Keratinocyte (primary cell): ENCODE data around the gene CNN3. TPM values are rescaled to one million over a fixed set of nuclear protein-coding genes. Genes with fewer than 3 reads are reported as not detected.

Experiments used
- DNase-seq: peaks from one replicate; pipeline ENCODE4 v3.0.0-alpha.2; 2011; ENCODE audit warnings: low read depth, missing footprints, low spot score
- FAIRE-seq: peaks from 2 replicates; lab custom pipeline; 2011; peaks lifted over from hg19 to GRCh38; lab: Jason Lieb, UNC
- H2AFZ ChIP-seq: 2 replicates; pipeline ENCODE4 v1.6.0; 2012; ENCODE audit warnings: low read length, control low read depth, inconsistent platforms; ENCODE audit not compliant: control insufficient read depth
- H3K27ac ChIP-seq: 2 replicates; pipeline ENCODE4 v1.5.1; 2011; ENCODE audit warnings: low read length; ENCODE audit not compliant: control insufficient read depth, insufficient read depth
- H3K27me3 ChIP-seq: 3 replicates; pipeline ENCODE4 v1.6.0; 2011; ENCODE audit warnings: low read length; ENCODE audit not compliant: control insufficient read depth, insufficient read depth; ENCODE audit errors: extremely low read depth
- H3K36me3 ChIP-seq, 2 experiments: 2 replicates in 1 of 2; 3 replicates in 1 of 2; pipeline ENCODE4 v1.5.1; 2011; ENCODE audit warnings: low read length in 2 of 2, mild to moderate bottlenecking in 1 of 2; ENCODE audit not compliant: control insufficient read depth in 2 of 2, insufficient read depth in 2 of 2; ENCODE audit errors: extremely low read depth in 1 of 2
- H3K4me1 ChIP-seq: 3 replicates; pipeline ENCODE4 v1.5.1; 2011; ENCODE audit warnings: low read length; ENCODE audit not compliant: control insufficient read depth, insufficient read depth; ENCODE audit errors: extremely low read depth
- H3K4me2 ChIP-seq: 3 replicates; pipeline ENCODE4 v1.6.0; 2011; ENCODE audit warnings: low read depth, low read length; ENCODE audit not compliant: control insufficient read depth, insufficient read depth; ENCODE audit errors: extremely low read depth
- H3K4me3 ChIP-seq, 3 experiments: fragments of 200-600 bp in 1 of 3; sonication (generic) in 1 of 3; 2 replicates in 2 of 3; 3 replicates in 1 of 3; pipeline ENCODE4 v1.5.1; 2011 to 2016; ENCODE audit warnings: low read length in 3 of 3, mild to moderate bottlenecking in 3 of 3, control low read depth in 2 of 3, inconsistent platforms in 1 of 3, low read depth in 1 of 3, mixed read lengths in 1 of 3, mixed run types in 1 of 3, moderate library complexity in 1 of 3; ENCODE audit not compliant: control insufficient read depth in 2 of 3, insufficient read depth in 2 of 3; ENCODE audit errors: extremely low read depth in 1 of 3
- H3K79me2 ChIP-seq: 2 replicates; pipeline ENCODE4 v1.6.0; 2012; ENCODE audit warnings: low read length; ENCODE audit not compliant: control insufficient read depth, insufficient read depth
- H3K9ac ChIP-seq: 3 replicates; pipeline ENCODE4 v1.6.0; 2011; ENCODE audit warnings: low read length; ENCODE audit not compliant: control insufficient read depth, insufficient read depth; ENCODE audit errors: extremely low read depth
- H3K9me1 ChIP-seq: 3 replicates; pipeline ENCODE4 v1.6.0; 2011; ENCODE audit warnings: low read length; ENCODE audit not compliant: control insufficient read depth, insufficient read depth; ENCODE audit errors: extremely low read depth
- H3K9me3 ChIP-seq: 2 replicates; pipeline ENCODE4 v1.5.1; 2012; ENCODE audit warnings: low read depth, low read length; ENCODE audit not compliant: control insufficient read depth
- H4K20me1 ChIP-seq: 3 replicates; pipeline ENCODE4 v1.6.0; 2011; ENCODE audit warnings: low read length; ENCODE audit not compliant: control insufficient read depth, insufficient read depth; ENCODE audit errors: extremely low read depth
- CTCF ChIP-seq, 3 experiments: IDR thresholded peaks in 1 of 3; conservative IDR thresholded peaks in 1 of 3; optimal IDR thresholded peaks in 1 of 3; 2 replicates in 2 of 3; 3 replicates in 1 of 3; pipeline versions ENCODE3 to v1.5.1; 2011; ENCODE audit warnings: low read length in 3 of 3, mild to moderate bottlenecking in 3 of 3, moderate library complexity in 2 of 3, control low read depth in 1 of 3, inconsistent platforms in 1 of 3; ENCODE audit not compliant: insufficient read depth in 2 of 3; ENCODE audit errors: extremely low read depth in 1 of 3
- EZH2 ChIP-seq: IDR thresholded peaks from one replicate; pipeline ENCODE4 v1.6.1; 2012; ENCODE audit warnings: inconsistent platforms, mild to moderate bottlenecking, low read length, moderate library complexity
- dilution Hi-C: fragments of 300-500 bp; cut with MboI; formaldehyde crosslinking; loops from one replicate; pipeline ENCODE4 v1.7.0; 2020; ENCODE audit warnings: low sequenced_read_pairs; ENCODE audit not compliant: extremely low pct_ligation_motif_present
- polyA plus RNA-seq, 5 experiments: library from polyadenylated mRNA; depleted of rRNA in 3 of 5; stranded (reverse) in 3 of 5; stranded (forward) in 1 of 5; unstranded in 1 of 5; fragments of >200 nt; gene quantifications; 1 replicate in 1 of 5; 2 replicates in 3 of 5; 3 replicates in 1 of 5; pipeline versions ENCODE4 v1.2.1 to v1.2.3, GENCODE V29; 2011 to 2012; ENCODE audit warnings: missing spikeins in 2 of 5, low read depth in 1 of 5, low replicate concordance in 1 of 5

CNN3 gene
- polyA plus RNA-seq, 1 donor (not counting 4 experiments of a cell fraction or from before 2014, with no cell fraction given) = 119 TPM

GRCh38 chr1:94892604-94893254, 34.2 kb downstream of the CNN3 start:
- Histone ChIP-seq H3K9me1 (no peaks in the 10 kb centered on the region), H3K27me3 (no peaks in the 10 kb centered on the region), H3K27ac (no peak overlapping the region), H3K79me2 (no peaks in the 10 kb centered on the region), H3K4me3 (no peak overlapping the region), H3K4me2 (no peak overlapping the region), H3K4me1 (no peaks in the 10 kb centered on the region), H4K20me1 (no peaks in the 10 kb centered on the region), H3K36me3 (peaks cover 4 to 14% of the 10 kb centered on the region in 2 experiments), H3K9ac (no peak overlapping the region), H3K9me3 (no peaks in the 10 kb centered on the region), H2AFZ (no peak overlapping the region)
- FAIRE-seq = no peak
- TF ChIP-seq EZH2 = no peak
- TF ChIP-seq CTCF (optimal IDR thresholded peaks at IDR 0.05 in 1 of 3, IDR thresholded peaks at IDR 0.05 in 1 of 3, conservative IDR thresholded peaks at IDR 0.05 in 1 of 3; ENCODE audit: extremely low read depth in 1 of 3, insufficient read depth in 2 of 3, low read length in 3 of 3) = no peak
- DNase-seq = no peak
- dilution Hi-C loops = no loop called here

GRCh38 chr1:94888201-94888600, 38.7 kb downstream of the CNN3 start:
- dilution Hi-C loops = no loop called here
- H3K36me3 ChIP-seq = peaks cover 0 to 1% of the 10 kb centered on the region in 2 experiments

More at GRCh38 chr1:94888201-94888600, 38.7 kb downstream of the CNN3 start:
- Histone ChIP-seq H3K4me3 (no peak overlapping the region), H2AFZ (no peak overlapping the region), H3K9me3 (no peaks in the 10 kb centered on the region), H3K9me1 (no peaks in the 10 kb centered on the region), H3K9ac (no peak overlapping the region), H4K20me1 (no peaks in the 10 kb centered on the region), H3K4me1 (no peaks in the 10 kb centered on the region), H3K27me3 (no peaks in the 10 kb centered on the region), H3K4me2 (no peak overlapping the region), H3K27ac (no peak overlapping the region), H3K79me2 (no peaks in the 10 kb centered on the region)
- FAIRE-seq (no peak), DNase-seq (no peak)
- no peak for TF ChIP-seq EZH2
- TF ChIP-seq CTCF (optimal IDR thresholded peaks at IDR 0.05 in 1 of 3, IDR thresholded peaks at IDR 0.05 in 1 of 3, conservative IDR thresholded peaks at IDR 0.05 in 1 of 3; ENCODE audit: extremely low read depth in 1 of 3, insufficient read depth in 2 of 3, low read length in 3 of 3) = no peak
